Colon (tissue), 2 donors: ENCODE results near the gene KRTAP5-10.
"Not testable (repeated sequence)": the region's sequence is repeated elsewhere in the genome, so short reads cannot be mapped to it uniquely, and the experiment has no call there.

Experiments used
- FAIRE-seq: peaks from 2 replicates; lab custom pipeline; 2012; peaks lifted over from hg19 to GRCh38; lab: Jason Lieb, UNC
- donor health status: control.
- donor health status: control.

KRTAP5-10 gene

DNA sequence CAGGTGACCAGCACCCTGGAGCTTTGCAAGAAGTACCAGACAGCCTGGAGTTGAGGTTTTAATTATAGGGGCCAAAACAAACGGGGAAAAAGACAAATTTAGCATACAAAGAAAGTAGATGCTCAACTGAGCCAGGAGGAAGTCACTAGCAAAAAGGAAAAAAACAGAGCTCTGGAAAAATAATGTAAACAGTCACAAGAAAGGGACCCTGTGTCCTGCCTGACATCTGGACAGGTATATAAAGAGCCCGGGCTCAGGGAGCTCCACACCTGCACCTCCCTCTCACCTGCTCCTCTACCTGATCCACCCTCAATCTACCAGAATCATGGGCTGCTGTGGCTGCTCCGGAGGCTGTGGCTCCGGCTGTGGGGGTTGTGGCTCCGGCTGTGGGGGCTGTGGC is at the start of gene KRTAP5-10:
Gene KRTAP5-10 (plus strand): TSS at position 301 of the 400 bp plus-strand sequence. CDS start 25 bp downstream, at position 326.
- FAIRE-seq = no peak

DNA sequence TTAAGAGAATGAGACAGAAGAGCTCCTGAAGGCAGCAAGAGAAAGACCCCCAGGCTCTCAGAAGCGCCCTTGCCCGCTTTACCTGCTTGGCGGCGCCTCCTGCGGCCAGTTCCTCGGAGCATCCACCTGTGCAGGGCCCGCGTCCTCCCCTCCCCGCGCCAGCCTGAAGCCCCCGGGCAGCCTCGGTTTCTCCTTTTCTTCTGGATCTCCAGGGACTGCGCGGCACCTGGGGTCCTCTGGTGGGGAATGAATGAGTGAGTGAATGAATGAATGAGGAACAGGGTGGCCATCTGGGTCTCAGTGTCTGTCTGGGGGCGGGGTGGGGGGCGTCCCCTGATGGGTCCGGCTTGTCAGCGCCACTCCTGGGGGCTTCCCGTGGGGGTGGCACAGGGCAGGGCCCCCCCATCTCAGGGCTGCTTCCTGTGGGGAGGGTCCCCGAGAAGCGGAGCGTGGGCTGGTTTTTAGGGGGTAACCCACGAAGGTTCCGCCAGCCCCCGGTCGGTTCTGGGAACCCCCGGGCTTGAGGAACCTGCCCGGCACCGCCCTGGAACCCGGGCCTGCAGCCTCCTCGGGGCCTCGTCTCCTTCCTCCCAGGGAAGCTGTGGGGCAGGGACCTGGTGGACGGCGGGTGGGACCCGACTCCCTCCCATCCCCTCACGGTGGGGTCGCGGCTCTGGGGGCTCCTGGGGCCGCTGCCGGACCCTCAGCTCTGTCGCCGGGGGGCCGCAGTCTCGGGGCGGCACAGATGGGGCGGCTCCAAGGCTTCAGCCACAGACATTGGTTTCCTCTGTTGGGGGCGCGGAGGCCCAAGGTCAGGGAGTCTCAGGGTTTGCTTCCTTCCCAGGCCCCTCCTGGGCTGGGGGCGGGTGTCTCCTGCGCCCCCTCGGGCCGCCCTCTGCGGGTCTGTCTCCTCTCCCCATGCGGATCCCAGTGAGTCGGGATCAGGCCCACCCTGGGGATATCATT is 46.6 kb upstream of the KRTAP5-10 start:
- FAIRE-seq = no peak

GRCh38 chr11:71519546-71519945 is 45.8 kb upstream of the KRTAP5-10 start:
- FAIRE-seq = no peak

- FAIRE-seq = no peak
Observed at GRCh38 chr11:71525188-71525937, 40.0 kb upstream of the KRTAP5-10 start.

DNA sequence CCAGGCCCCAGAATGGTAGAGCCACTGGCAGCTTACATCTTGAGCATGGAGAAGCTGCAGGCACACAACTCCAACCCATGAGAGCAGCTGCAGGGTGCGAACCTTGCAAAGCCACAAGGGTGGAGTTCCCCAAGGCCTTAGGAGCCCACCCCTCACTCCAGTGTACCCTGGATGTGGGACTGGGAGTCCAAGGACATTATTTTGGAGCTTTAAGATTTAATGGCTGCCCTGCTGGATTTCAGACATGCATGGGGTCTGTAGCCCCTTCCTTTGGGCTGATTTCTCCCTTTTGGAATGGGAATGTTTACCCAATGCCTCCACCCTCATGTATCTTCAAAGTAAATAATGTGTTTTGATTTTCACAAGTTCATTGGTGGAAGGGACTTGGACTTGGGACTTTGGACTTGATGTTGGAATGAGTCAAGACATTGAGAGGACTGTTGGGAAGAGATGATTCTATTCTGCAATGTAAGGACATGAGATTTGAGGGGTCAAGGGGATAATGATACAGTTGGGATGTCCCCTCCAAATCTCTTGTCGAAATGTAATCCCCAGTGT is 39.3 kb upstream of the KRTAP5-10 start:
- FAIRE-seq = no peak

GRCh38 chr11:71526796-71527575 is 38.4 kb upstream of the KRTAP5-10 start, which contains the start of gene KRTAP5-7:
TSS of gene KRTAP5-7 (plus strand) at chr11:71527267. CDS start at chr11:71527301, 34 bp downstream.
- FAIRE-seq = not testable (repeated sequence)

DNA sequence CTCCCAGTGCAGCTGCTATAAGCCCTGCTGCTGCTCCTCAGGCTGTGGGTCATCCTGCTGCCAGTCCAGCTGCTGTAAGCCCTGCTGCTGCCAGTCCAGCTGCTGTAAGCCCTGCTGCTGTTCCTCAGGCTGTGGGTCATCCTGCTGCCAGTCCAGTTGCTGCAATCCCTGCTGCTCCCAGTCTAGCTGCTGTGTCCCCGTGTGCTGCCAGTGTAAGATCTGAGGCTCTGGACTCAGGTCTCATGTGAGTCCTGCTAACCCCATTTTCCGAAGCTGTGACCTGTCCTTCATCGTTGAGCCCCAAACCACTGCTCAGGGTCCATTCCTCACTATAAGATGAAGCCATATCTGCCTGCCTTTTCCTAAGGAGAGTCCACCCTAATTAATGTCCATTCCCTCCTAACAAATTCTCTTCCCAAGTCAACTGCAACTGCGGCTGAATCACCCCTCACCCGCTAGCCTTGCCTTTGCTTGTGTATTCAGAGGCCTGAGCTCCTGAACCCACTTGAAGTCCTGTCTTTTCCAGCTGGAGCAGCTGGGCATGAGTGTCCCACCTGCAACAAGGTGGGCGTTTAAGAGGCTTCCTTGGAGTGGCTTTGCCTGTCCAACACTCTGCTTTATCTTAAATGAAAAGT is 37.7 kb upstream of the KRTAP5-10 start:
- FAIRE-seq = no peak

DNA sequence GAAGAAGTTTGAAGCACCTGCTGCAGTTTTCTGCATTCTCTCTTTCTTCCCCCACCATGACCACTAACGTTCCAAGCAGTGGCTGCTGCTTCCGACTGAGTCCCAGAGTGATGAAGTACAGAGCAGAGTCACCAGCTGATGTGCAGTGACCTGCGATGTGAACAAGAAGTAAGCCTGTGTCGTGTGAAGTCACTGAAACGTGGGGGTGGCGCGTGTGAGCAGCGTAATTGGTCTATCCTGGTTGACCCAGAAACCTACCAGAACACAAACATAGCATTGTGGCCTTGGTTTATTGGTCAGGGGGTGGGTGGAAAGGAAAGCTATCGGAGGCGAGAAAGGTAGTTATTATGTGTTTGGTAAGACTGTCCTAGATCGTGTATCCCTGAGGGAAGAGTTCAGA is 34.8 kb upstream of the KRTAP5-10 start:
- no peak for FAIRE-seq

DNA sequence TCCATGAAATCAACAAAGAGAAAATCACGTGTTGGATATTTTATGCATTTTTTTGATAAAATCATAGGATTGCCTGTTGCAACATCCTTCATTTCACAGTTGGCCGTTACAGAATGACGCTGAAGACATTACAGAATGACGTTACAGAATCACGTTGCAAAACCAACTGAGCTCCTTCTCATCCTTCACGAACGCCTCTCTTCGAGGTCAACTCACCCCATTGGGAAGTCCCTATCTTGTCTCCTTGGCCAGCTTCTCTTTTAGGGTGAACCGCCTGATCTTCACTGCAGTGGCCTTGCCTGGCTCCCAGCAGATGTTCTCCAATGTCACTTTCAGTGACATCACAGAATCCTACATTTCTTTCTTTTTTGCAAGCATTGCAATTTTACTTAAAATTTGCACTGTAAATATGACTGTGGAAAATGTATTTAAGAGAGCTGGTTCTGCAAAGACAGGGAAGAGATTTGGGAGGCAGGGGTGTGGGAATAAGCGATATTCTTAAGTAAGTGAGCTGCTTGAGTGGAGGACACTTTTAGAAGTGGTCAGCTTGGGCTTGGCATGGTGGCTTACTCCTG is 33.2 kb upstream of the KRTAP5-10 start:
- FAIRE-seq = no peak

GRCh38 chr11:71534711-71535608 is 30.4 kb upstream of the KRTAP5-10 start:
- not testable (repeated sequence) for FAIRE-seq

GRCh38 chr11:71535825-71536224 is 29.5 kb upstream of the KRTAP5-10 start:
- FAIRE-seq = no peak

DNA sequence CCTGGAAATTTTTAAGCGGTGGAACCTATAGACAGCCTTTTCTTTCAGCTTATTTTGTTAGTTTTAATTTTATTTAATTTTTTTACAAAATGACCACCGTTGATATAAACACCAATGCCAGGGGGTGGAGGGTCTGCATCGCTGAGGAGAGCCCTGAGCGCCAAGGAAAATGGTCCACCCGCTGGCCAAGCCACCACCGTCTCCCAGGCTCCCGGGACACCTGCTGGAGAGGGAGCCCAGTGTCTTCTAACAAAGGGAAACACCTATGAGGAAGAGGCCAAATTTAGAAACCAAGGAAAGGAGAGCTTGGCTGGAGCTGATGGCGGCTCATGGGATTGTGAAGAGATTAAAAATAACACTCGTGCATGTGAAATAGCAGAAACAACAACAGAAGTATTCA is 27.8 kb upstream of the KRTAP5-10 start:
- FAIRE-seq = no peak

DNA sequence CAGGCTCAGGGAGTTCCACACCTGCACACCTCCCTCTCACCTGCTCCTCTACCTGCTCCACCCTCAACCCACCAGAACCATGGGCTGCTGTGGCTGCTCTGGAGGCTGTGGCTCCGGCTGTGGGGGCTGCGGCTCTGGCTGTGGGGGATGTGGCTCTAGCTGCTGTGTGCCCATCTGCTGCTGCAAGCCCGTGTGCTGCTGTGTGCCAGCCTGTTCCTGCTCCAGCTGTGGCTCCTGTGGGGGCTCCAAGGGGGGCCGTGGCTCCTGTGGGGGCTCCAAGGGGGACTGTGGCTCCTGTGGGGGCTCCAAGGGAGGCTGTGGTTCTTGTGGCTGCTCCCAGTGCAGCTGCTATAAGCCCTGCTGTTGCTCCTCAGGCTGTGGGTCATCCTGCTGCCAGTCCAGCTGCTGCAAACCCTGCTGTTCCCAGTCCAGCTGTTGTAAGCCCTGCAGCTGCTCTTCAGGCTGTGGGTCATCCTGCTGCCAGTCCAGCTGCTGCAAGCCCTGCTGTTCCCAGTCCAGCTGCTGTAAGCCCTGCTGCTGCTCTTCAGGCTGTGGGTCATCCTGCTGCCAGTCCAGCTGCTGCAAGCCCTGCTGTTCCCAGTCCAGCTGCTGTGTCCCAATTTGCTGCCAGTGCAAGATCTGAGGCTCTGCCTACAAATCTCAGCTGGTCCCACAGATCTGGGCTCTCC is 27.2 kb upstream of the KRTAP5-10 start, which contains the start of gene KRTAP5-8:
Gene KRTAP5-8 (plus strand): TSS at position 49 of the 689 bp plus-strand sequence. CDS start 31 bp downstream, at position 80.
- FAIRE-seq = not testable (repeated sequence)

DNA sequence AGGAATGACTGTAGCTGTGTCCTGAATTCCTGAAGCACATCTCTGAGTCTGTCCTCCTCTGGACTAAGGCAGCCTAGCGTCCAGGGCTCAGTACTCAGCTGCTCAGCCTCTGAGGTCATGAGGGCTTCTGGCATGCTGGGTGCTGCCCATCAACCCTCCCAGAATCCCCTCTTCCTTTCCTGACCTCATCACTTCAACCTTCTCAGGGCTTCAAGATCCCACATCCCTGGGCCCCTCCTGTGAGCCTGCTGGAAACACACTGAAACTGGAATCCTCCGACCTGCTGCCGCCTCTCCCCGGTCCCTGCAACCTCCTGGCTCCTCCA is 26.7 kb upstream of the KRTAP5-10 start:
- FAIRE-seq = no peak

DNA sequence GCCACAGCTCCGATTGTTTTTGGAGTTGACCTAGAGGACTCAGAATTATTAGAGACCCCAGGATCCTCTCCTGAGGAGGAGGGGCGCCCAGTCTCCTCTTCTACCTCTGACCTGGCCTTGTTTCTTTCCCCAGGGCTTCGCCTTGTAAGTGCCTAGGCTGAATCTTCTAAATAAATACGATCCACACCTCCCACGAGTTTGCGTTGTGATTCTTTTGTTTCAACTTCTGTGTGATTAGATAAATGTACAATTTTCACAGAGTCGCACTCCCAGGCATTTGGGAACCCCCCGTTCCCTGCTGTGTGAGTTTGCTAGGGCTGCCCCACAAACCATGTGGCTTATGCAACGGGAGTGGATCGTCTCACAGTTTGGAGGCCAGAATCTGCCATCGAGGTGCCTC is 26.3 kb upstream of the KRTAP5-10 start:
- no peak for FAIRE-seq

DNA sequence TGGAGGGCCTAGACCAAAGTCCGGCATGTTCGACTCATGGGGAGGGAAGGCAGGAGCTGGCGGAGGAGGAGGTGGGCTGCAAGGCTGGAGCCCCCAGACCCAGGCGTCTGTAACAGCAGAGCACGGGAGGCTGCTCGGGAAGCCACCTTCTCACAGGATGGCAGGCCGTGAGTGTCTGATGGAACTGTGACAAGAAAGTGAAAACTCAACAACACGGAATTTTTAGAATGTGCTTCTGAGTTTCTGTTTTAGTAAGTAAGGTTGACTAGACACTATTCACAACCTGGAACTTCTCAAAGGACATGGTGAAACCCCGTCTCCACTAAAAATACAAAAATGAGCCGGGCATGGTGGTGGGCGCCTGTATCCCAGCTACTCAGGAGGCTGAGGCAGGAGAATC is 25.4 kb upstream of the KRTAP5-10 start:
- FAIRE-seq = not testable (repeated sequence)

GRCh38 chr11:71540521-71541304 is 24.6 kb upstream of the KRTAP5-10 start:
- not testable (repeated sequence) for FAIRE-seq

GRCh38 chr11:71542382-71542781 is 23.0 kb upstream of the KRTAP5-10 start:
- FAIRE-seq = no peak
